GM18861 (cell line): Measurements from ENCODE around the gene LIPA.
"Not testable (repeated sequence)": the region's sequence is repeated elsewhere in the genome, so short reads cannot be mapped to it uniquely, and the experiment has no call there.

Experiments
- ATAC-seq: cut with Tn5 transposase; IDR thresholded peaks from one replicate; pipeline ENCODE4 v1.9.1; 2021; ENCODE audit not compliant: unreplicated experiment

The LIPA gene

GRCh38 chr10:89171263-89171872 lies 80.2 kb downstream of the LIPA start:
- no peak for ATAC-seq

GRCh38 chr10:89168354-89168900 lies 83.1 kb downstream of the LIPA start:
- not testable (repeated sequence) for ATAC-seq

GRCh38 chr10:89167915-89168314 lies 83.7 kb downstream of the LIPA start:
- no peak for ATAC-seq

GRCh38 chr10:89165923-89166322 lies 85.7 kb downstream of the LIPA start:
- ATAC-seq = no peak

GRCh38 chr10:89164920-89165319 lies 86.7 kb downstream of the LIPA start:
- no peak for ATAC-seq

GRCh38 chr10:89164080-89164479 lies 87.5 kb downstream of the LIPA start:
- ATAC-seq = peak; percentile 26
